OCI-LY3 (cell line): ENCODE results near the gene CCDC85B.

Experiments
- H2AFZ ChIP-seq: fragments of 200-600, 300-600 bp; shearing (Covaris generic); 2 replicates; pipeline ENCODE4 v1.6.0; 2014; ENCODE audit warnings: antibody characterized with exemption, low read depth, low read length
- H3K27ac ChIP-seq: fragments of 200-600, 300-600 bp; sonication (generic); 2 replicates; pipeline ENCODE4 v1.5.1; 2014; ENCODE audit warnings: mild to moderate bottlenecking, low read length, moderate library complexity, mixed read lengths
- H3K27me3 ChIP-seq: fragments of 200-600, 300-600 bp; sonication (generic); 2 replicates; pipeline ENCODE4 v1.6.1; 2014; ENCODE audit warnings: low read depth, low read length, mixed read lengths
- H3K36me3 ChIP-seq: fragments of 200-600, 300-600 bp; sonication (generic); replicated peaks from 2 replicates; pipeline ENCODE3; 2014; ENCODE audit warnings: low read depth, low read length, mixed read lengths
- H3K4me1 ChIP-seq: fragments of 300-600, 200-600 bp; sonication (generic); 2 replicates; pipeline ENCODE4 v1.6.1; 2014; ENCODE audit warnings: low read length, mixed read lengths
- H3K4me2 ChIP-seq: fragments of 200-600, 300-600 bp; sonication (generic); 2 replicates; pipeline ENCODE4 v1.6.1; 2014; ENCODE audit warnings: low read length, mixed read lengths
- H3K4me3 ChIP-seq: fragments of 300-600, 200-600 bp; sonication (generic); 2 replicates; pipeline ENCODE4 v1.5.1; 2014; ENCODE audit warnings: antibody characterized with exemption, mild to moderate bottlenecking, low read length, moderate library complexity
- H3K79me2 ChIP-seq: fragments of 300-600, 200-600 bp; shearing (Covaris generic); 2 replicates; pipeline ENCODE4 v1.6.1; 2014; ENCODE audit warnings: mild to moderate bottlenecking, low read length, mixed read lengths
- H3K9ac ChIP-seq: fragments of 300-600, 200-600 bp; shearing (Covaris generic); 2 replicates; pipeline ENCODE4 v1.6.0; 2014; ENCODE audit warnings: mild to moderate bottlenecking, low read length, moderate library complexity
- H3K9me3 ChIP-seq: fragments of 200-600, 300-600 bp; shearing (Covaris generic); 2 replicates; pipeline ENCODE4 v1.6.1; 2014; ENCODE audit warnings: low read length, mixed read lengths; ENCODE audit not compliant: insufficient read depth
- H4K20me1 ChIP-seq: fragments of 200-600, 300-600 bp; sonication (generic); 2 replicates; pipeline ENCODE4 v1.6.1; 2016; ENCODE audit warnings: low read length, mixed read lengths; ENCODE audit not compliant: insufficient read depth
- EZH2phosphoT487 ChIP-seq: fragments of 200-600 bp; shearing (Covaris generic); IDR thresholded peaks from 2 replicates; pipeline ENCODE4 v1.6.1; 2018; ENCODE audit warnings: antibody characterized with exemption, mixed run types, low read depth
- TF ChIP-seq, protein P1 (sequence below): fragments of 200-600, 300-600 bp; sonication (generic); IDR thresholded peaks from 2 replicates; pipeline ENCODE4 v1.5.1; 2014; ENCODE audit warnings: antibody characterized with exemption, low read length, low read depth

The CCDC85B gene

DNA sequence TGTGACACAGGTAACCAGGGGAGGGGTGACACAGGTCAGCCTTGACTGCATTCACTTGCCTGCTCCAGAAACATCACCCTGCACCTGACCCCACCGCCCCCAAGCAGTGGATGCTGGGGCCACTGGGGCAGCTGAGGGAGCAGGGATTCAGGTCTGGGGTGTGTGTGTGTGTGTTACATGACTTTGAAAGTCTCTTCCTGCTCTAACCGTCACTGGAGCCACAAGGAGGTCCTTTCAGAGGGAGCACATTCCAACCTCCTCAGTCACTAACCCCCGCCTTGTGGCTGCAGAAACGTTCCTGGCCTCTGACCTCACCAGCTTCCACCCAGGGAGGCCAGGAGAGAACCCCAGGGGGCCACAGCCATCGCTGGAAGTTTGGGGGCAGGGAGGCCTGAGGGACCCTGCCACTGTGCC, 12.6 kb downstream of the CCDC85B start:
- Histone ChIP-seq H3K79me2 (no peaks in the 10 kb centered on the region), H3K4me2 (no peak overlapping the region), H3K36me3 (no peaks in the 10 kb centered on the region), H3K27ac (no peak overlapping the region), H4K20me1 (no peaks in the 10 kb centered on the region), H3K4me1 (no peaks in the 10 kb centered on the region), H3K9me3 (no peaks in the 10 kb centered on the region), H3K27me3 (peaks cover 37% of the 10 kb centered on the region), H3K4me3 (no peak overlapping the region), H3K9ac (no peak overlapping the region), H2AFZ (no peak overlapping the region)
- TF ChIP-seq, protein P1, sequence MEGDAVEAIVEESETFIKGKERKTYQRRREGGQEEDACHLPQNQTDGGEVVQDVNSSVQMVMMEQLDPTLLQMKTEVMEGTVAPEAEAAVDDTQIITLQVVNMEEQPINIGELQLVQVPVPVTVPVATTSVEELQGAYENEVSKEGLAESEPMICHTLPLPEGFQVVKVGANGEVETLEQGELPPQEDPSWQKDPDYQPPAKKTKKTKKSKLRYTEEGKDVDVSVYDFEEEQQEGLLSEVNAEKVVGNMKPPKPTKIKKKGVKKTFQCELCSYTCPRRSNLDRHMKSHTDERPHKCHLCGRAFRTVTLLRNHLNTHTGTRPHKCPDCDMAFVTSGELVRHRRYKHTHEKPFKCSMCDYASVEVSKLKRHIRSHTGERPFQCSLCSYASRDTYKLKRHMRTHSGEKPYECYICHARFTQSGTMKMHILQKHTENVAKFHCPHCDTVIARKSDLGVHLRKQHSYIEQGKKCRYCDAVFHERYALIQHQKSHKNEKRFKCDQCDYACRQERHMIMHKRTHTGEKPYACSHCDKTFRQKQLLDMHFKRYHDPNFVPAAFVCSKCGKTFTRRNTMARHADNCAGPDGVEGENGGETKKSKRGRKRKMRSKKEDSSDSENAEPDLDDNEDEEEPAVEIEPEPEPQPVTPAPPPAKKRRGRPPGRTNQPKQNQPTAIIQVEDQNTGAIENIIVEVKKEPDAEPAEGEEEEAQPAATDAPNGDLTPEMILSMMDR = no peak

DNA sequence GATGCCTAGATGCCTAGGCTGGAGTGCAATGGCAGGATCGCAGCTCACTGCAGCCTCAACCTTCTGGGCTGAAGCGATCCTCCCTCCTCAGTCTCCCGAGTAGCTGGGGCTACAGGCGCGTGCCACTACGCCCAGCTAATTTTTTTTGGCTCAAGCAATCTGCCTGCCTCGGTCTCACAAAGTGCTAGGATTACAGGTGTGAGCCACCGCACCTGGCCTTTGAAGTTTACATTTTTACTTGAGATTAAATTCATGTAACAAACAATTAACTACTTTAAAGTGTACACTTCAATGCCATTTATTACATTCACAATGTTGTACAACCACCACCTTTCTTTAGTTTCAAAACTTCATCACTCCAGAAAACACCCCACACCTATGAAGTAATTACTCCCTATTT, 13.2 kb downstream of the CCDC85B start:
- no peak for TF ChIP-seq EZH2phosphoT487
- TF ChIP-seq, protein P1 = no peak
- H3K79me2 ChIP-seq = no peaks in the 10 kb centered on the region
- no peak overlapping the region for H3K9ac ChIP-seq
- no peaks in the 10 kb centered on the region for H3K4me1 ChIP-seq
- H4K20me1 ChIP-seq = no peaks in the 10 kb centered on the region
- H2AFZ ChIP-seq = no peak overlapping the region
- no peaks in the 10 kb centered on the region for H3K36me3 ChIP-seq
- H3K9me3 ChIP-seq = no peaks in the 10 kb centered on the region
- H3K27me3 ChIP-seq = peaks cover 40% of the 10 kb centered on the region
- no peak overlapping the region for H3K27ac ChIP-seq
- no peak overlapping the region for H3K4me3 ChIP-seq
- no peak overlapping the region for H3K4me2 ChIP-seq

DNA sequence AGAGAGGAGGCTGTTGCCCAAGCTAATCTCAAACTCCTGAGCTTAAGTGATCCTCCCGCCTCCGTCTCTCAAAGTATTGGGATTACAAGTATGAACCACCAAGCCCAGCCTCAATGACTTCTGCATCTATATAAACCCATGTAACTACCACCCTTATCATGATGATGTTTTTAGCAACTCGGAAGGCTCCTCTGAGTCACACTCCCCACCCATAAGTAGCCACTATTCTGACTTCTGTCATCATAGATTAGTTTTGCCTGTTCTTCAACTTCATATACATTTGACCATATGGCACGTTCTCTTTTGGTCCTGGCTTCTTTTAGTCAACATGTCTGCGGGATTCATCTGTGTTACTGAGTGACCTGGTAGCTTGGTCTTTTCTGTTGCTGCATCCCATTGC, 16.1 kb downstream of the CCDC85B start:
- H3K27ac ChIP-seq = no peak overlapping the region
- TF ChIP-seq, protein P1 = no peak
- TF ChIP-seq EZH2phosphoT487 = no peak
- H3K79me2 ChIP-seq = no peaks in the 10 kb centered on the region
- H3K36me3 ChIP-seq = no peaks in the 10 kb centered on the region
- peaks cover 39% of the 10 kb centered on the region for H3K27me3 ChIP-seq
- H4K20me1 ChIP-seq = no peaks in the 10 kb centered on the region
- peaks cover 6% of the 10 kb centered on the region for H3K4me1 ChIP-seq
- H3K4me3 ChIP-seq = no peak overlapping the region
- H2AFZ ChIP-seq = no peak overlapping the region
- H3K9me3 ChIP-seq = no peaks in the 10 kb centered on the region
- no peak overlapping the region for H3K9ac ChIP-seq
- no peak overlapping the region for H3K4me2 ChIP-seq

DNA sequence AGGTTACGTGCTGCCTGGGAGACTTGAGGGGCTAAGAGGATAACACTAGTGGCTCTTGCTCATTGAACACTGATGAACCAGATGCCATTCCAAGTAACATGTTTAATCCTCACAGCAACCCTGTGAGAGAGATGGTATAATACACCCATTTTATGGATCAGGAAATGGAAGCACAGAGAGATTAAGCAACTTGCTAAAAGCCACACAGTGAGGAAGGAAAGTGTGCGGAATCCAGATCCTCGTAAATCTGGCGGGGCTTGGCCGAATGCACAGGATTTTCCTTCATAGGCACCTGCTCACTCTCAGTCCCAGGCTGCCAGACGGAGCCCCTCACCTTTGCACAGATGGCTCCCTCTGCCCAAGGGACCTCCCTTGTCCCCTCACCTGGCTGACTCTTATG, 17.4 kb downstream of the CCDC85B start:
- no peak overlapping the region for H3K4me3 ChIP-seq
- H3K4me1 ChIP-seq = peaks cover 19% of the 10 kb centered on the region
- no peaks in the 10 kb centered on the region for H3K36me3 ChIP-seq
- H4K20me1 ChIP-seq = no peaks in the 10 kb centered on the region
- H2AFZ ChIP-seq = no peak overlapping the region
- TF ChIP-seq, protein P1 = no peak
- no peak for TF ChIP-seq EZH2phosphoT487
- no peaks in the 10 kb centered on the region for H3K79me2 ChIP-seq
- H3K27ac ChIP-seq = no peak overlapping the region
- H3K9me3 ChIP-seq = no peaks in the 10 kb centered on the region
- no peak overlapping the region for H3K9ac ChIP-seq
- no peak overlapping the region for H3K4me2 ChIP-seq
- H3K27me3 ChIP-seq = peaks cover 33% of the 10 kb centered on the region
